Measurements from ENCODE around the gene NDUFS8. TPM values are rescaled to one million over a fixed set of nuclear protein-coding genes. Genes with fewer than 3 reads are reported as not detected.
"Not testable (repeated sequence)": the region's sequence is repeated elsewhere in the genome, so short reads cannot be mapped to it uniquely, and the experiment has no call there.

NDUFS8 gene
- total and polyA plus RNA-seq, 10 of the 15 experiments (the other 5 are each of a cell fraction or from before 2014, with no cell fraction given) = 17.6 to 308 (median 120) TPM

DNA sequence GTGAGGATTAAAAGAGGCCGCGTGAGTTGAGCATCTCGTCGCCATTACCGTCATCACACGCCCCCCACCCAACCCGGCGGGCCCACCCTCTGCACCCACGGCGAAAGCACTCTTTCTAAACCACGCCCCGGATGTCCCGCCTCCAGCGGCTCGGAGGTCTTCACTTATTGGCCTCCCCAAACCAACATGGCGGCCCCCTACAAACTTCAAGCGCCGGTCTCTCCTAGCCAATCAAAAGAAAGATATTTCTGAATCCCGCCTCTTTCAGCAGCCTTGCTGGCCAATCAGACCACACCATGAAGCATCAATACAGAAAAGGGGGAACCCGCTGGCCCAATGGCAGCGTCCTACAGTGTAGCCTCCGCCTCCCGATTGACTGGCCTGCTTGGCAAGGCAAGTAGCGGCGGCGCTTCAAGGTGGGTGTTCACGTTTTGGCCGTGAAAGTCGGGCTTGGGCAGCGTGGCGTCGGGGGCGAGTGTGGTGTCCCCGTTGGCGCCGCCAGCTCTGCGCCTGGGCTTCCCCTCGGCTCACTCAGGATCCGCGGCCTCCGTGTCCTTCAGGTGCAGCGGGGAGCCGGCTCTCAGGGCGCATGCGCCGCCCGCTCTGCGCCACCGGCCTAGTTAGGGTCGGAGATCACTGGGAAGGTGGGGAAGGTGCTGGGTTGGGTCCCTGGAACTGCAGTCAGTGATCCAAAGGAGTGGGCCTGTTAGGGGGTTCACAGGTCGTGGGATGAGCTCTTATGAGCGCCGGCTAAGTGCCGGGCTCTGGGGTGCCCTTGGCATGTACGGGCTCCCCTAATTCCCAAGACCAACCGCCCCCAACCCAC lies at the start of gene NDUFS8 (continued):
- TF ChIP-seq, protein P1, sequence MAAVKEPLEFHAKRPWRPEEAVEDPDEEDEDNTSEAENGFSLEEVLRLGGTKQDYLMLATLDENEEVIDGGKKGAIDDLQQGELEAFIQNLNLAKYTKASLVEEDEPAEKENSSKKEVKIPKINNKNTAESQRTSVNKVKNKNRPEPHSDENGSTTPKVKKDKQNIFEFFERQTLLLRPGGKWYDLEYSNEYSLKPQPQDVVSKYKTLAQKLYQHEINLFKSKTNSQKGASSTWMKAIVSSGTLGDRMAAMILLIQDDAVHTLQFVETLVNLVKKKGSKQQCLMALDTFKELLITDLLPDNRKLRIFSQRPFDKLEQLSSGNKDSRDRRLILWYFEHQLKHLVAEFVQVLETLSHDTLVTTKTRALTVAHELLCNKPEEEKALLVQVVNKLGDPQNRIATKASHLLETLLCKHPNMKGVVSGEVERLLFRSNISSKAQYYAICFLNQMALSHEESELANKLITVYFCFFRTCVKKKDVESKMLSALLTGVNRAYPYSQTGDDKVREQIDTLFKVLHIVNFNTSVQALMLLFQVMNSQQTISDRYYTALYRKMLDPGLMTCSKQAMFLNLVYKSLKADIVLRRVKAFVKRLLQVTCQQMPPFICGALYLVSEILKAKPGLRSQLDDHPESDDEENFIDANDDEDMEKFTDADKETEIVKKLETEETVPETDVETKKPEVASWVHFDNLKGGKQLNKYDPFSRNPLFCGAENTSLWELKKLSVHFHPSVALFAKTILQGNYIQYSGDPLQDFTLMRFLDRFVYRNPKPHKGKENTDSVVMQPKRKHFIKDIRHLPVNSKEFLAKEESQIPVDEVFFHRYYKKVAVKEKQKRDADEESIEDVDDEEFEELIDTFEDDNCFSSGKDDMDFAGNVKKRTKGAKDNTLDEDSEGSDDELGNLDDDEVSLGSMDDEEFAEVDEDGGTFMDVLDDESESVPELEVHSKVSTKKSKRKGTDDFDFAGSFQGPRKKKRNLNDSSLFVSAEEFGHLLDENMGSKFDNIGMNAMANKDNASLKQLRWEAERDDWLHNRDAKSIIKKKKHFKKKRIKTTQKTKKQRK (IDR thresholded peaks at IDR 0.05; ENCODE audit: low read depth, low read length) = peak; percentile 86
- peak; percentile 67 for TF ChIP-seq LARP7 (IDR thresholded peaks at IDR 0.05)
- TF ChIP-seq ASH2L (IDR thresholded peaks at IDR 0.05; ENCODE audit: borderline replicate concordance, low read depth) = no peak
- TF ChIP-seq POLR2A (IDR thresholded peaks at IDR 0.05; ENCODE audit: low read depth, low read length) = peak; percentile 92
- peak; percentile 28 for TF ChIP-seq SIX5 (IDR thresholded peaks at IDR 0.05; ENCODE audit: low read depth, low read length, severe bottlenecking)
- TF ChIP-seq YY1 (IDR thresholded peaks at IDR 0.05; ENCODE audit: low read depth, low read length) = peak; percentile 96
- TF ChIP-seq MYC (IDR thresholded peaks at IDR 0.05; ENCODE audit: insufficient read depth, insufficient read length, insufficient replicate concordance, low read length, severe bottlenecking) = no peak
- peak; percentile 67 for TF ChIP-seq FOS (IDR thresholded peaks at IDR 0.05; ENCODE audit: borderline replicate concordance, extremely low read depth, insufficient read length)
- 0 out of 2 replicates have a peak, but pooled peaks have one; percentile 23 for TF ChIP-seq BACH1 (IDR thresholded peaks at IDR 0.05; ENCODE audit: borderline replicate concordance)
- peak; percentile 48; the same call in 1 of the 3 replicates for TF ChIP-seq POU2F2 (IDR thresholded peaks at IDR 0.05; ENCODE audit: borderline replicate concordance, low read depth, low read length)
- peak; percentile 81; the same call in 1 of the 2 replicates for TF ChIP-seq ZNF207 (IDR thresholded peaks at IDR 0.05; ENCODE audit: borderline replicate concordance)
- TF ChIP-seq NR2C2 (IDR thresholded peaks at IDR 0.05; ENCODE audit: borderline replicate concordance, control insufficient read depth, insufficient read length, low read depth) = no peak
- TF ChIP-seq NRF1 (conservative IDR thresholded peaks at IDR 0.05; ENCODE audit: low read depth, low read length) = peak; percentile 75
- TF ChIP-seq, protein P2, sequence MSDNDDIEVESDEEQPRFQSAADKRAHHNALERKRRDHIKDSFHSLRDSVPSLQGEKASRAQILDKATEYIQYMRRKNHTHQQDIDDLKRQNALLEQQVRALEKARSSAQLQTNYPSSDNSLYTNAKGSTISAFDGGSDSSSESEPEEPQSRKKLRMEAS (IDR thresholded peaks at IDR 0.05; ENCODE audit: low read depth, low read length) = 0 out of 2 replicates have a peak, but pooled peaks have one; percentile 11
- peak; percentile 54; the same call in 1 of the 2 replicates for TF ChIP-seq SPI1 (IDR thresholded peaks at IDR 0.05; ENCODE audit: borderline replicate concordance, insufficient read depth, low read depth, low read length)
- 0 out of 2 replicates have a peak, but pooled peaks have one; percentile 32 for TF ChIP-seq ATF7 (IDR thresholded peaks at IDR 0.05; ENCODE audit: low read depth)
- no peak for TF ChIP-seq TCF12 (IDR thresholded peaks at IDR 0.05; ENCODE audit: low read depth, low read length)

DNA sequence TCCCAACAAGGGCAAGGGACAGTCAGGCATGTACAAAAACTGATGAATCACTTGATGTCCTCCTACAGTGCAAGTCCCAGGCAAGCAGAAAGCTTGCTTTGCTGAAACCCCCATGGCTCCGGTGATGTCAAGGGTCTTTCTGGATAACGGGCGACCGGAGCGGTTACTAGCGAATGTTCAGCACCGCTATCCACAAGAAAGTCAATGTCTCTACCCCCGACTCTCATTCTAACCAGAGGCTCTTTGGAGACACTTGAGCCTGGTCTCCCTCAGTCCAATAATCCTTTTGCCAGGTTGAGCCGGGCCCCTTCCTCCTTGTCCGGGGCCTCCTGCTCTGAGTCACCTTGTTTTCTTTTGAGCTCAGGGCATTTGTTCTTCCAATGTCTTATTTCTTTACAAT lies 49.3 kb upstream of the NDUFS8 start:
- FAIRE-seq; H3K36me3 ChIP-seq (ENCODE audit: control insufficient read depth in 2 of 2, insufficient read depth in 2 of 2, low read length in 1 of 2); intact Hi-C loops (cut with micrococcal nuclease; ENCODE audit: unreplicated experiment); H3K9me3 ChIP-seq (replicated peaks; ENCODE audit: control insufficient read depth, insufficient read depth, low read length); H4K20me1 ChIP-seq (ENCODE audit: control insufficient read depth, insufficient read depth); H3K27ac ChIP-seq (ENCODE audit: control insufficient read depth, insufficient read depth); DNase-seq (ENCODE audit: low read depth, low spot score); POLR2A ChIA-PET; H3K79me2 ChIP-seq (ENCODE audit: control insufficient read depth, insufficient read depth, low read length); RAD21 ChIA-PET (ENCODE audit: unreplicated experiment); H3K27me3 ChIP-seq (replicated peaks in 1 of 2; ENCODE audit: control insufficient read depth in 2 of 2, insufficient read depth in 2 of 2, low read length in 1 of 2); SMC1A ChIA-PET (ENCODE audit: uncharacterized antibody, unreplicated experiment); ATAC-seq; H3K9ac ChIP-seq (ENCODE audit: control insufficient read depth, insufficient read depth, low read length); H3K4me3 ChIP-seq; H3K4me1 ChIP-seq (ENCODE audit: control insufficient read depth, insufficient read depth, low read length); H2AFZ ChIP-seq (ENCODE audit: control insufficient read depth, low read depth, low read length); H3K4me2 ChIP-seq (ENCODE audit: control insufficient read depth, insufficient read depth); in situ Hi-C loops (cut with MboI); BruUV-seq (replicated peaks): not testable (repeated sequence)
- 41% methylated on average over 10 of the region's 10 CpGs for WGBS (ENCODE audit: insufficient coverage, insufficient replicate concordance, low lambda C conversion rate, missing lambda C conversion rate)
- CTCF ChIA-PET = interaction anchor here (1.7 kb wide), 1 partner anchor 26 kb away, joined by 4 read pairs; no protein-coding TSS in a partner anchor

Data from GM12878 (cell line).